H9 (cell line): ENCODE measurements around the gene PSMB5. TPM values are rescaled to one million over a fixed set of nuclear protein-coding genes. Genes with fewer than 3 reads are reported as not detected.

Source experiments
- DNase-seq: peaks from one replicate; pipeline ENCODE4 v3.0.0-alpha.2; 2017
- H2AFZ ChIP-seq: one replicate; pipeline ENCODE4 v1.6.1; 2013; ENCODE audit warnings: mild to moderate bottlenecking, low read length, control low read depth, moderate library complexity
- H2AK5ac ChIP-seq: 2 replicates; pipeline ENCODE4 v1.6.1; 2013; ENCODE audit warnings: low read length, control low read depth, mixed read lengths; ENCODE audit not compliant: insufficient read length
- H2BK120ac ChIP-seq: one replicate; pipeline ENCODE4 v1.6.1; 2013; ENCODE audit warnings: low read depth, mild to moderate bottlenecking, low read length, control low read depth, inconsistent platforms; ENCODE audit not compliant: poor library complexity, severe bottlenecking
- H2BK12ac ChIP-seq: 2 replicates; pipeline ENCODE4 v1.6.1; 2013; ENCODE audit warnings: low read length, control low read depth, mixed read lengths, low read depth; ENCODE audit not compliant: insufficient read length
- H2BK15ac ChIP-seq: 2 replicates; pipeline ENCODE4 v1.6.1; 2013; ENCODE audit warnings: low read depth, low read length, control low read depth
- H2BK20ac ChIP-seq: one replicate; pipeline ENCODE4 v1.6.1; 2013; ENCODE audit warnings: low read depth, mild to moderate bottlenecking, low read length, control low read depth, inconsistent platforms; ENCODE audit not compliant: poor library complexity, severe bottlenecking
- H2BK5ac ChIP-seq: 2 replicates; pipeline ENCODE4 v1.6.1; 2013; ENCODE audit warnings: low read length, control low read depth, mixed read lengths; ENCODE audit not compliant: insufficient read length
- H3K14ac ChIP-seq: 2 replicates; pipeline ENCODE4 v1.6.1; 2013; ENCODE audit warnings: low read length, control low read depth; ENCODE audit not compliant: insufficient read depth
- H3K18ac ChIP-seq: 2 replicates; pipeline ENCODE4 v1.6.1; 2013; ENCODE audit warnings: low read depth, mild to moderate bottlenecking, mixed read lengths, low read length, control low read depth; ENCODE audit not compliant: insufficient read length
- H3K23ac ChIP-seq: 2 replicates; pipeline ENCODE4 v1.6.1; 2013; ENCODE audit warnings: low read length, control low read depth, mixed read lengths, low read depth; ENCODE audit not compliant: insufficient read length
- H3K23me2 ChIP-seq: 2 replicates; pipeline ENCODE4 v1.6.1; 2013; ENCODE audit warnings: low read depth, mild to moderate bottlenecking, mixed read lengths, low read length, control low read depth; ENCODE audit not compliant: insufficient read length, poor library complexity, severe bottlenecking
- H3K27ac ChIP-seq: 2 replicates; pipeline ENCODE4 v1.5.1; 2013; ENCODE audit warnings: low read length, control low read depth, mixed read lengths, low read depth; ENCODE audit not compliant: insufficient read length
- H3K27me3 ChIP-seq: 2 replicates; pipeline ENCODE4 v1.6.1; 2013; ENCODE audit warnings: low read length, control low read depth, inconsistent platforms; ENCODE audit not compliant: insufficient read depth
- H3K4ac ChIP-seq: 2 replicates; pipeline ENCODE4 v1.6.1; 2013; ENCODE audit warnings: low read depth, mild to moderate bottlenecking, control low read depth, inconsistent platforms, low read length, moderate library complexity
- H3K4me1 ChIP-seq: 2 replicates; pipeline ENCODE4 v1.6.1; 2013; ENCODE audit warnings: low read length, control low read depth, inconsistent platforms; ENCODE audit not compliant: insufficient read depth
- H3K4me2 ChIP-seq: 2 replicates; pipeline ENCODE4 v1.6.1; 2013; ENCODE audit warnings: low read length, control low read depth, mixed read lengths; ENCODE audit not compliant: insufficient read length, insufficient read depth
- H3K56ac ChIP-seq: 2 replicates; pipeline ENCODE4 v1.6.1; 2013; ENCODE audit warnings: low read depth, mild to moderate bottlenecking, mixed read lengths, low read length, control low read depth; ENCODE audit not compliant: insufficient read length
- H3K79me1 ChIP-seq: 2 replicates; pipeline ENCODE4 v1.6.1; 2013; ENCODE audit warnings: low read depth, mild to moderate bottlenecking, moderate library complexity, low read length, control low read depth, inconsistent platforms; ENCODE audit not compliant: insufficient read depth, poor library complexity, severe bottlenecking
- H3K79me2 ChIP-seq: 2 replicates; pipeline ENCODE4 v1.6.1; 2013; ENCODE audit warnings: low read length, control low read depth, inconsistent platforms; ENCODE audit not compliant: insufficient read depth
- H3K9ac ChIP-seq: 2 replicates; pipeline ENCODE4 v1.6.1; 2013; ENCODE audit warnings: low read length, control low read depth, mixed read lengths; ENCODE audit not compliant: insufficient read length; ENCODE audit errors: extremely low read depth
- H3K9me3 ChIP-seq: one replicate; pipeline ENCODE4 v1.6.1; 2013; ENCODE audit warnings: low read depth, low read length, inconsistent platforms; ENCODE audit not compliant: control insufficient read depth
- H3T11ph ChIP-seq: one replicate; pipeline ENCODE4 v1.6.1; 2013; ENCODE audit warnings: mild to moderate bottlenecking, low read length, control low read depth, inconsistent platforms
- H4K20me1 ChIP-seq: one replicate; pipeline ENCODE4 v1.6.1; 2013; ENCODE audit not compliant: control insufficient read depth, insufficient read length, insufficient read depth
- H4K5ac ChIP-seq: 2 replicates; pipeline ENCODE4 v1.6.1; 2013; ENCODE audit warnings: low read depth, mild to moderate bottlenecking, mixed read lengths, low read length, control low read depth; ENCODE audit not compliant: insufficient read length
- H4K8ac ChIP-seq: replicated peaks from 2 replicates; pipeline ENCODE4 v1.6.1; 2013; ENCODE audit warnings: low read length, control low read depth, mixed read lengths, low read depth; ENCODE audit not compliant: insufficient read length
- H4K91ac ChIP-seq: 2 replicates; pipeline ENCODE4 v1.6.1; 2013; ENCODE audit warnings: low read depth, mild to moderate bottlenecking, moderate library complexity, mixed read lengths, low read length, control low read depth; ENCODE audit not compliant: insufficient read length
- H3K27ac Mint-ChIP-seq, 3 experiments: 2 replicates in 2 of 3; 3 replicates in 1 of 3; pipeline ENCODE4 v1.8.0; 2020 to 2021; ENCODE audit warnings: mixed read lengths in 3 of 3, mild to moderate bottlenecking in 1 of 3, moderate library complexity in 1 of 3
- H3K27me3 Mint-ChIP-seq: 2 replicates; pipeline ENCODE4 v1.8.0; 2021; ENCODE audit warnings: low read depth, mild to moderate bottlenecking, moderate library complexity, mixed read lengths
- H3K36me3 Mint-ChIP-seq, 3 experiments: 2 replicates in 2 of 3; 3 replicates in 1 of 3; pipeline ENCODE4 v1.8.0; 2020 to 2021; ENCODE audit warnings: low read depth in 3 of 3, mixed read lengths in 3 of 3; ENCODE audit not compliant: insufficient read depth in 1 of 3
- H3K4me1 Mint-ChIP-seq, 2 experiments: 2 replicates each; pipeline ENCODE4 v1.8.0; 2020; ENCODE audit warnings: mixed read lengths in 2 of 2
- H3K4me3 Mint-ChIP-seq, 2 experiments: 2 replicates in 1 of 2; 3 replicates in 1 of 2; pipeline ENCODE4 v1.8.0; 2020 to 2021; ENCODE audit warnings: mild to moderate bottlenecking in 2 of 2, mixed read lengths in 2 of 2, moderate library complexity in 1 of 2
- H3K9me3 Mint-ChIP-seq, 2 experiments: 2 replicates in 1 of 2; 3 replicates in 1 of 2; pipeline ENCODE4 v1.8.0; 2020; ENCODE audit warnings: mild to moderate bottlenecking in 2 of 2, mixed read lengths in 2 of 2, moderate library complexity in 1 of 2
- whole genome bisulfite sequencing: extraction: QIAGEN DNeasy Blood & Tissue Kit; methylation state at CpG from one replicate; pipeline ENCODE4 v1.1.7; 2013; ENCODE audit warnings: missing lambda C conversion rate, low lambda C conversion rate, mixed read lengths; ENCODE audit not compliant: insufficient read length; ENCODE audit errors: extremely low coverage; 5-methylcytosine and 5-hydroxymethylcytosine counted together
- total RNA-seq: library from RNA; stranded (reverse); gene quantifications from 2 replicates; pipeline ENCODE4 v1.2.1, GENCODE V29; 2021
- TF ChIP-seq, protein P1 (sequence below): fragments of 200-600 bp; sonication (generic); conservative IDR thresholded peaks from 3 replicates; pipeline ENCODE4 v1.8.0; 2021; ENCODE audit warnings: antibody characterized with exemption, mild to moderate bottlenecking

The PSMB5 gene
- total RNA-seq, 1 experiment from 2014 or later: 252 TPM

- H4K5ac ChIP-seq: no peak overlapping the region
- no peak overlapping the region for H3T11ph ChIP-seq
- WGBS: no CpG with 5 or more reads among the region's 3 CpGs
- no peak overlapping the region for H2BK20ac ChIP-seq
- Mint-ChIP-seq H3K27me3 (peaks cover 8% of the 10 kb centered on the region), H3K4me1 (peaks cover 14 to 17% of the 10 kb centered on the region in 2 experiments), H3K36me3 (peaks cover 10 to 42% (median 21%) of the 10 kb centered on the region in 3 experiments), H3K27ac (peak overlapping the region in 2 of 3 experiments; percentile 48 to 56; a peak in 1 of 7 replicates), H3K9me3 (no peaks in the 10 kb centered on the region), H3K4me3 (no peak overlapping the region)
- no peaks in the 10 kb centered on the region for H3K79me1 ChIP-seq
- H2BK15ac ChIP-seq: no peak overlapping the region
- no peak overlapping the region for H2AK5ac ChIP-seq
- H2AFZ ChIP-seq: no peak overlapping the region
- no peaks in the 10 kb centered on the region; the same call in 1 of the 2 replicates for H3K4me1 ChIP-seq
- no peak overlapping the region for H2BK12ac ChIP-seq
- no peak overlapping the region for H3K27ac ChIP-seq
- no peak overlapping the region for H3K4me2 ChIP-seq
- H4K8ac ChIP-seq: no peak overlapping the region
- H3K56ac ChIP-seq: no peak overlapping the region
- no peaks in the 10 kb centered on the region for H4K20me1 ChIP-seq
- H3K79me2 ChIP-seq: no peaks in the 10 kb centered on the region
- H3K14ac ChIP-seq: no peak overlapping the region
- TF ChIP-seq, protein P1, sequence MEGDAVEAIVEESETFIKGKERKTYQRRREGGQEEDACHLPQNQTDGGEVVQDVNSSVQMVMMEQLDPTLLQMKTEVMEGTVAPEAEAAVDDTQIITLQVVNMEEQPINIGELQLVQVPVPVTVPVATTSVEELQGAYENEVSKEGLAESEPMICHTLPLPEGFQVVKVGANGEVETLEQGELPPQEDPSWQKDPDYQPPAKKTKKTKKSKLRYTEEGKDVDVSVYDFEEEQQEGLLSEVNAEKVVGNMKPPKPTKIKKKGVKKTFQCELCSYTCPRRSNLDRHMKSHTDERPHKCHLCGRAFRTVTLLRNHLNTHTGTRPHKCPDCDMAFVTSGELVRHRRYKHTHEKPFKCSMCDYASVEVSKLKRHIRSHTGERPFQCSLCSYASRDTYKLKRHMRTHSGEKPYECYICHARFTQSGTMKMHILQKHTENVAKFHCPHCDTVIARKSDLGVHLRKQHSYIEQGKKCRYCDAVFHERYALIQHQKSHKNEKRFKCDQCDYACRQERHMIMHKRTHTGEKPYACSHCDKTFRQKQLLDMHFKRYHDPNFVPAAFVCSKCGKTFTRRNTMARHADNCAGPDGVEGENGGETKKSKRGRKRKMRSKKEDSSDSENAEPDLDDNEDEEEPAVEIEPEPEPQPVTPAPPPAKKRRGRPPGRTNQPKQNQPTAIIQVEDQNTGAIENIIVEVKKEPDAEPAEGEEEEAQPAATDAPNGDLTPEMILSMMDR: no peak
- no peak overlapping the region for H4K91ac ChIP-seq
- no peak overlapping the region for H2BK120ac ChIP-seq
- H3K9ac ChIP-seq: no peak overlapping the region
- no peaks in the 10 kb centered on the region for H3K27me3 ChIP-seq
- H3K4ac ChIP-seq: no peak overlapping the region
- H3K23ac ChIP-seq: no peak overlapping the region
- H3K9me3 ChIP-seq: no peaks in the 10 kb centered on the region
- H2BK5ac ChIP-seq: no peak overlapping the region
- no peak for DNase-seq
- H3K18ac ChIP-seq: no peak overlapping the region
- peaks cover 10% of the 10 kb centered on the region for H3K23me2 ChIP-seq
Observed at GRCh38 chr14:23052671-23053070, 18.0 kb upstream of the PSMB5 start.
